Neural cell (in vitro differentiated cells): ENCODE results near the gene TNFRSF6B. TPM values are rescaled to one million over a fixed set of nuclear protein-coding genes. Genes with fewer than 3 reads are reported as not detected.

Source experiments
- H2AFZ ChIP-seq: fragments of 200-600, 300-800 bp; sonication (generic), shearing (Covaris generic); 2 replicates; pipeline ENCODE4 v1.6.0; 2014; ENCODE audit warnings: low read depth, mild to moderate bottlenecking, antibody characterized with exemption, low read length, moderate library complexity
- H3F3A ChIP-seq: fragments of 200-600 bp; shearing (Covaris generic); 2 replicates; pipeline ENCODE4 v1.6.1; 2016; ENCODE audit warnings: mild to moderate bottlenecking, moderate library complexity, mixed read lengths, antibody characterized with exemption, low read length; ENCODE audit not compliant: insufficient read depth, poor library complexity, severe bottlenecking
- H3K27ac ChIP-seq: fragments of 200-600, 300-800 bp; sonication (generic), shearing (Covaris generic); 2 replicates; pipeline ENCODE4 v1.5.1; 2014; ENCODE audit warnings: mild to moderate bottlenecking, low read length, moderate library complexity
- H3K27me3 ChIP-seq: fragments of 300-800, 200-600 bp; sonication (generic), shearing (Covaris generic); 2 replicates; pipeline ENCODE4 v1.6.0; 2014; ENCODE audit warnings: mild to moderate bottlenecking, low read depth, low read length, moderate library complexity; ENCODE audit not compliant: insufficient read depth
- H3K36me3 ChIP-seq: fragments of 300-800, 200-600 bp; sonication (generic), shearing (Covaris generic); 2 replicates; pipeline ENCODE4 v1.5.1; 2014; ENCODE audit warnings: mild to moderate bottlenecking, antibody characterized with exemption, low read length, moderate library complexity; ENCODE audit not compliant: insufficient read depth
- H3K4me2 ChIP-seq: fragments of 300-800, 200-600 bp; sonication (generic), shearing (Covaris generic); 2 replicates; pipeline ENCODE4 v1.6.0; 2014; ENCODE audit warnings: mild to moderate bottlenecking, low read length
- H3K4me3 ChIP-seq: fragments of 300-800, 200-600 bp; sonication (generic), shearing (Covaris generic); 2 replicates; pipeline ENCODE4 v1.5.1; 2014; ENCODE audit warnings: mild to moderate bottlenecking, low read length, moderate library complexity
- H3K79me2 ChIP-seq: fragments of 200-600 bp; shearing (Covaris generic); replicated peaks from 2 replicates; pipeline ENCODE4 v1.6.0; 2014; ENCODE audit warnings: mild to moderate bottlenecking, low read length, moderate library complexity; ENCODE audit not compliant: insufficient read depth
- H3K9ac ChIP-seq: fragments of 300-800, 200-600 bp; sonication (generic), shearing (Covaris generic); 2 replicates; pipeline ENCODE4 v1.6.1; 2016; ENCODE audit warnings: mild to moderate bottlenecking, low read length, mixed read lengths
- H3K9me2 ChIP-seq: fragments of 200-600 bp; shearing (Covaris generic); 2 replicates; pipeline ENCODE4 v1.6.1; 2016; ENCODE audit warnings: mild to moderate bottlenecking, low read length, mixed read lengths; ENCODE audit not compliant: insufficient read depth
- H3K9me3 ChIP-seq: fragments of 200-600, 300-800 bp; sonication (generic), shearing (Covaris generic); 2 replicates; pipeline ENCODE4 v1.6.1; 2016; ENCODE audit warnings: mild to moderate bottlenecking, mixed run types, low read length, moderate library complexity, mixed read lengths
- H4K20me1 ChIP-seq: fragments of 200-600 bp; shearing (Covaris generic); 2 replicates; pipeline ENCODE4 v1.6.1; 2016; ENCODE audit warnings: mild to moderate bottlenecking, mixed run types; ENCODE audit not compliant: insufficient read depth
- CTCF ChIP-seq: fragments of 450-650 bp; IDR thresholded peaks from 2 replicates; pipeline ENCODE4 v1.5.1; 2014; ENCODE audit warnings: antibody characterized with exemption, mild to moderate bottlenecking, moderate library complexity; ENCODE audit not compliant: poor library complexity, severe bottlenecking
- EP300 ChIP-seq: fragments of 450-650 bp; conservative IDR thresholded peaks from 2 replicates; pipeline ENCODE4 v1.6.1; 2014; ENCODE audit warnings: antibody characterized with exemption, mild to moderate bottlenecking, moderate library complexity; ENCODE audit not compliant: poor library complexity, severe bottlenecking
- EZH2 ChIP-seq: fragments of 200-600, 300-800 bp; shearing (Covaris generic), sonication (generic); IDR thresholded peaks from 2 replicates; pipeline ENCODE4 v1.6.1; 2014; ENCODE audit warnings: antibody characterized with exemption, low read length, borderline replicate concordance, mild to moderate bottlenecking; ENCODE audit not compliant: insufficient read depth, poor library complexity, severe bottlenecking
- MXI1 ChIP-seq: fragments of 450-650 bp; conservative IDR thresholded peaks from 2 replicates; pipeline ENCODE4 v1.6.1; 2014; ENCODE audit warnings: antibody characterized with exemption, mild to moderate bottlenecking; ENCODE audit not compliant: poor library complexity, severe bottlenecking
- POLR2AphosphoS5 ChIP-seq: IDR thresholded peaks from 2 replicates; pipeline ENCODE4 v1.6.1; 2012
- RAD21 ChIP-seq: fragments of 450-650 bp; conservative IDR thresholded peaks from 2 replicates; pipeline ENCODE4 v1.6.1; 2014; ENCODE audit warnings: antibody characterized with exemption, mild to moderate bottlenecking, moderate library complexity
- REST ChIP-seq: IDR thresholded peaks from 2 replicates; pipeline ENCODE4 v1.6.1; 2012; ENCODE audit warnings: borderline replicate concordance
- TAF1 ChIP-seq: IDR thresholded peaks from 2 replicates; pipeline ENCODE4 v1.6.1; 2012; ENCODE audit warnings: low read depth
- polyA plus RNA-seq: library from polyadenylated mRNA; depleted of rRNA; stranded (reverse); fragments of >200 nt; gene quantifications from 2 replicates; pipeline ENCODE4 v1.2.3, GENCODE V29; 2014

TNFRSF6B gene
- polyA plus RNA-seq, 1 donor from 2014 or later: 9.4 TPM

- Histone ChIP-seq H3K36me3 (no peaks in the 10 kb centered on the region), H3K27ac (no peak overlapping the region), H3K9ac (no peak overlapping the region), H3K4me2 (no peak overlapping the region), H4K20me1 (no peaks in the 10 kb centered on the region), H3K9me3 (no peaks in the 10 kb centered on the region), H3F3A (no peaks in the 10 kb centered on the region), H3K9me2 (no peaks in the 10 kb centered on the region), H3K79me2 (no peaks in the 10 kb centered on the region), H3K27me3 (no peaks in the 10 kb centered on the region), H3K4me3 (no peak overlapping the region), H2AFZ (no peak overlapping the region)
- no peak for TF ChIP-seq POLR2AphosphoS5
- TF ChIP-seq MXI1: no peak
- TF ChIP-seq CTCF: no peak
- no peak for TF ChIP-seq RAD21
- no peak for TF ChIP-seq REST
Observed at GRCh38 chr20:63732118-63733095, 36.0 kb downstream of the TNFRSF6B start.

- Histone ChIP-seq H3K9me2 (no peaks in the 10 kb centered on the region), H3F3A (no peaks in the 10 kb centered on the region), H3K4me2 (no peak overlapping the region), H3K9ac (no peak overlapping the region), H3K27me3 (no peaks in the 10 kb centered on the region), H3K79me2 (no peaks in the 10 kb centered on the region), H3K27ac (no peak overlapping the region), H3K4me3 (no peak overlapping the region), H3K36me3 (no peaks in the 10 kb centered on the region), H3K9me3 (no peaks in the 10 kb centered on the region), H4K20me1 (no peaks in the 10 kb centered on the region), H2AFZ (no peak overlapping the region)
- no peak for TF ChIP-seq EP300
- no peak for TF ChIP-seq TAF1
Observed at GRCh38 chr20:63733117-63733516, 36.7 kb downstream of the TNFRSF6B start.

GRCh38 chr20:63733579-63734081 lies 37.2 kb downstream of the TNFRSF6B start:
- no peaks in the 10 kb centered on the region for H3K36me3 ChIP-seq
- no peak overlapping the region for H2AFZ ChIP-seq
- no peaks in the 10 kb centered on the region for H3K9me2 ChIP-seq
- no peaks in the 10 kb centered on the region for H3F3A ChIP-seq
- no peak overlapping the region for H3K27ac ChIP-seq
- H3K79me2 ChIP-seq: no peaks in the 10 kb centered on the region
- H3K4me2 ChIP-seq: no peak overlapping the region
- H3K9ac ChIP-seq: no peak overlapping the region
- no peaks in the 10 kb centered on the region for H3K27me3 ChIP-seq
- H4K20me1 ChIP-seq: no peaks in the 10 kb centered on the region
- TF ChIP-seq POLR2AphosphoS5 (no peak), MXI1 (no peak), EZH2 (no peak)
- no peaks in the 10 kb centered on the region for H3K9me3 ChIP-seq
- no peak overlapping the region for H3K4me3 ChIP-seq
